RWPE2 (cell line): ENCODE measurements around the gene NDUFB7.

Experiments
- ATAC-seq: fragments of 200-7000 bp; cut with Tn5 transposase; 3 replicates; pipeline ENCODE4 v1.9.1; 2021; ENCODE audit warnings: low read depth
- DNase-seq: peaks from one replicate; pipeline ENCODE4 v3.0.0-alpha.2; 2020; ENCODE audit warnings: low spot score
- H3K27ac ChIP-seq: fragments of 450-650 bp; 2 replicates; pipeline ENCODE4 v1.5.1; 2017; ENCODE audit warnings: mild to moderate bottlenecking; ENCODE audit not compliant: poor library complexity, severe bottlenecking
- H3K27me3 ChIP-seq: fragments of 250-450 bp; sonication (Bioruptor Pico); 2 replicates; pipeline ENCODE4 v1.5.1; 2021; ENCODE audit warnings: mild to moderate bottlenecking, moderate library complexity; ENCODE audit not compliant: insufficient read depth, poor library complexity, severe bottlenecking
- H3K36me3 ChIP-seq: fragments of 250-450 bp; sonication (Bioruptor Pico); 2 replicates; pipeline ENCODE4 v1.5.1; 2020; ENCODE audit warnings: low read depth, mild to moderate bottlenecking, moderate library complexity
- H3K4me1 ChIP-seq: fragments of 250-450 bp; sonication (Bioruptor Pico); 2 replicates; pipeline ENCODE4 v1.5.1; 2021; ENCODE audit warnings: mild to moderate bottlenecking, moderate library complexity; ENCODE audit not compliant: insufficient read depth, poor library complexity, severe bottlenecking
- H3K4me3 ChIP-seq: fragments of 250-450 bp; sonication (Bioruptor Pico); 2 replicates; pipeline ENCODE4 v1.5.1; 2021; ENCODE audit warnings: mild to moderate bottlenecking, moderate library complexity; ENCODE audit not compliant: severe bottlenecking
- H3K9me3 ChIP-seq: fragments of 250-450 bp; sonication (Bioruptor Pico); 2 replicates; pipeline ENCODE4 v1.5.1; 2021; ENCODE audit warnings: mild to moderate bottlenecking, moderate library complexity; ENCODE audit not compliant: severe bottlenecking
- CTCF ChIP-seq: fragments of 450-650 bp; IDR thresholded peaks from one replicate; pipeline ENCODE4 v1.5.1; 2017; ENCODE audit warnings: mild to moderate bottlenecking, moderate library complexity; ENCODE audit not compliant: poor library complexity, severe bottlenecking

NDUFB7 gene

DNA sequence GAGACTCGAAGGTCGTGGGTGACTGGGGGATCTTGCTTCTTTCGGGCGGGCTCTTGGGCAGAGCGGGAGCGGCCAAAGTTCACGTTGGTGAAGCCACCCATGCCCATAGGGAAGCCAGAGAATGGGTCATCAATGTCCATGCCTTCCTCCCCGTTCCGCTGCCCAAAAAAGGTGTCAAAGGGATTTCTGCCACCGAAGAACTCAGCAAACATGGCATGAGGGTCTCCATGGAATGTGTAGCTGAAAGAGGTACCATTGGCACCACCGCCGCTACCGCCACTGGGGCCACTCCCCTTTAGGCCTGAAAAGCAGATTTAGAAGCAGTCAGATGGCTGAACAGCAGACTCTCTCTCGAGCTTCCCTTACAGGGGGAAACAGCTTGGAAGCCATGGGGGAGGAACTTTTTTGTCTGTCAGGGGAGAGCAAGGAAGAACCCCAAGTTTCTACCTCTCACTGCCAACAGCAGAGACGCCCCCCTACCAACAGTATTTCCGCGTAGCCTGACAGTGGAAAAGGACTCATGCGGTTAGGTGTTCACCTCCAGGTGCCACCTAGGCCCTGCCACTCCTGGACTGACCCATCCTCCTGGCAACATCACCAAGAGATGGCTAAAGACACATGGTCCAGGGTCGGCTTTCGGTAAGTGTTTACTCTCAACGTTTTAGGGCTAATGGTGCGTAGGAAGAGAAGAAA, 55.0 kb downstream of the NDUFB7 start:
- TF ChIP-seq CTCF, result no peak
- DNase-seq, result no peak

More for the DNA sequence above, 55.0 kb downstream of the NDUFB7 start:
- no peak for ATAC-seq
- peak overlapping the region; percentile 80 for H3K4me3 ChIP-seq
- no peaks in the 10 kb centered on the region for H3K9me3 ChIP-seq
- H3K27me3 ChIP-seq, result no peaks in the 10 kb centered on the region
- H3K4me1 ChIP-seq, result peaks cover 18% of the 10 kb centered on the region
- H3K36me3 ChIP-seq, result peaks cover 35% of the 10 kb centered on the region
- H3K27ac ChIP-seq, result peak overlapping the region; percentile 98
